Fibroblast of pulmonary artery (primary cell): ENCODE measurements around the gene LRRC53.
A peak's percentile ranks its signal among the peaks of the same experiment; 100 is the strongest.

ENCODE experiments used
- DNase-seq: peaks from one replicate; pipeline ENCODE4 v3.0.0-alpha.2; 2010; ENCODE audit warnings: low read depth
- H3K4me3 ChIP-seq: replicated peaks from 2 replicates; pipeline ENCODE4 v1.5.1; 2011; ENCODE audit warnings: low read depth, mild to moderate bottlenecking, control low read depth, low read length, moderate library complexity
- CTCF ChIP-seq: IDR thresholded peaks from 2 replicates; pipeline ENCODE4 v1.5.1; 2011; ENCODE audit warnings: mild to moderate bottlenecking, control low read depth, low read length, inconsistent platforms; ENCODE audit errors: missing control alignments

The LRRC53 gene

GRCh38 chr1:74502858-74503257, 9.6 kb downstream of the LRRC53 start:
- DNase-seq, result no peak
- no peak for TF ChIP-seq CTCF
- H3K4me3 ChIP-seq, result no peak overlapping the region

- TF ChIP-seq CTCF, result no peak
- DNase-seq, result peak; percentile 58
- H3K4me3 ChIP-seq, result no peak overlapping the region
These were observed 10.0 kb downstream of the LRRC53 start for GRCh38 chr1:74502432-74502831.

GRCh38 chr1:74498901-74499300, 13.5 kb downstream of the LRRC53 start:
- H3K4me3 ChIP-seq, result no peak overlapping the region
- DNase-seq, result no peak
- TF ChIP-seq CTCF, result no peak

GRCh38 chr1:74496669-74497068, 15.7 kb downstream of the LRRC53 start:
- no peak overlapping the region for H3K4me3 ChIP-seq
- TF ChIP-seq CTCF, result no peak
- DNase-seq, result no peak

GRCh38 chr1:74486036-74486435, 26.4 kb downstream of the LRRC53 start:
- TF ChIP-seq CTCF, result no peak
- no peak for DNase-seq
- no peak overlapping the region for H3K4me3 ChIP-seq

- DNase-seq, result no peak
- no peak for TF ChIP-seq CTCF
- H3K4me3 ChIP-seq, result no peak overlapping the region
These were observed 26.8 kb downstream of the LRRC53 start for GRCh38 chr1:74485622-74486021.

GRCh38 chr1:74481607-74482006, 30.8 kb downstream of the LRRC53 start:
- no peak for TF ChIP-seq CTCF
- DNase-seq, result no peak
- H3K4me3 ChIP-seq, result no peak overlapping the region
